Suppressor macrophage treated with lipopolysaccharide for 4 hours (primary cell): Measurements from ENCODE around the gene GNG7.
A peak's percentile ranks its signal among the peaks of the same experiment; 100 is the strongest.
"Not testable (repeated sequence)": the region's sequence is repeated elsewhere in the genome, so short reads cannot be mapped to it uniquely, and the experiment has no call there.

ENCODE experiments used
- DNase-seq: peaks from one replicate; pipeline ENCODE4 v3.0.0-alpha.2; 2020

GNG7 gene

GRCh38 chr19:2711172-2711874, 8.8 kb upstream of the GNG7 start:
- DNase-seq, result peak; percentile 57

DNA sequence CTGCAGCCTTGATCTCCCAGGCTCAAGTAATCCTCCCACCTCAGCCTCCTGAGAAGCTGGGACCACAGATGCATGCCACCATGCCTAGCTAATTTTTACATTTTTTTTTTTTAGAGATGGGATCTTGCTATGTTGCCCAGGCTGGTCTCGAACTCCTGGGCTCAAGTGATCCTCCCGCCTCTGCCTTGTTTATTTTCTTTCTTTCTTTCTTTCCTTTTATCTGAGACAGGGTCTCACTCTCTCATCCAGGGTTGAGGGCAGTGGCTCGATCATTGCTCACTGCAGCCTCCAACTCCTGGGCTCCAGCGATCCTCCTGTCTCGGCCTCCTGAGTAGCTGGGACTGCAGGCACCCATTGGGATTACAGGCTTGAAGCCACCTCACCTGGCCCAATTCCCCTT, 3.8 kb upstream of the GNG7 start:
- DNase-seq, result no peak

DNA sequence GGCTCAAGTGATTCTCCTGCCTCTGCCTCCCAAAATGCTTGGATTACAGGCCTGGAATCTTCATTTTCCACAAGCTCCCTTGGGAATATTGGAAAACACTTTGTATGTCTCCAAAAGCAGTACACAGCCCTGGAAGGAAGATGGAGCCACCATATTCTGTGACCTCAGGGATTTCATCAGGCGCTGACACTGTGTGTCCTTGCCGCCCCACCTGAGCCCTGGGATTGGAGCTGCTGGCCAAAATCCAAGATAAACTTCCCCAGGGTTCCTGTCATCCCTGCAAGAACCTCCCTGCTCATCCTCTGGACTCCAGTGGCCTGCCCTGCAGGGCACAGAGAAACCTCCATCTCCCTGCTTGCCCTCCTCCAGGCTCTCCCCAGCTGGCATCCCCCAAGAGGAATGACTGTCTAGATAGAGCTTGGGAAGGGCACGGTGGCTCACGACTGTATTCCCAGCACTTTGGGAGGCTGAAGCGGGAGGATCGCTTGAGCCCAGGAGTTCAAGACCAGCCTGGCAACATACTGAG, 1.3 kb upstream of the GNG7 start:
- no peak for DNase-seq

GRCh38 chr19:2703077-2703437, 563 bp upstream of the GNG7 start:
- no peak for DNase-seq

GRCh38 chr19:2701361-2702169, 929 bp downstream of the GNG7 start:
- DNase-seq, result no peak

DNA sequence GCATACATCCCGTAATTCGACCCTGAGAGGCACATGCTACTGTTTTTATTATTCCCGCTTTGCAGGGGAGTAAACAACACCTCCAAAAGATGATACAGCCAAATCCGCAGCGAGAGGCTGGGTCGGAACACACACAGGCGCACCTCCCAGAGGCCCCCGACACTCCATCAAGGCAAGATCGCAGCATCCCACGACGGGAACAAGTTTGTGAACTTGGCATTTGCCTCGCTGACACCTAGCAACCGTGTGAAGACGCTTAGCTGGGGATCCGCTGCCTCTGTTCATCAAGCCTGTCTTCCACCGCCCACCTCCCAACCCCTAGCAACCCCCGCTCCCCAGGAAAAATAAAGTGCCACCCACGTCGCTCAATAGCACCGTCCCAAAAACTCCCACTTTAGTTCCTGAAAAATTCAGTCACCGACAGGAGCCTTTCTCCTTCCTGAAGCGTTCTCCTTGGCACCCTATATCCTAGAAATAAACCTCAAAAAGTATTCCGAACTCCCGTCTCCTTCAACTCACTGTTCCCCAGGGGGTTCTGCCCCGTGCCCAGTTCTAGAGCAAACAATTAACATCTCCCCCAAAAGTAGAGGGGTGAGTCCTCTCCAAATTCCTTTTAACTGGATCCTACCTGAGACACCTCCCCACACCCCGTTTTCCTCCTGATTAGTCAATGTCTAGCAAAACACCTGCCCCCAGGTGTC, 1.7 kb downstream of the GNG7 start:
- no peak for DNase-seq

GRCh38 chr19:2699413-2700140, 2.9 kb downstream of the GNG7 start:
- no peak for DNase-seq

- DNase-seq, result no peak
Observed at GRCh38 chr19:2694196-2694595, 8.3 kb downstream of the GNG7 start.

- no peak for DNase-seq
Observed at GRCh38 chr19:2693492-2694160, 8.9 kb downstream of the GNG7 start.

DNA sequence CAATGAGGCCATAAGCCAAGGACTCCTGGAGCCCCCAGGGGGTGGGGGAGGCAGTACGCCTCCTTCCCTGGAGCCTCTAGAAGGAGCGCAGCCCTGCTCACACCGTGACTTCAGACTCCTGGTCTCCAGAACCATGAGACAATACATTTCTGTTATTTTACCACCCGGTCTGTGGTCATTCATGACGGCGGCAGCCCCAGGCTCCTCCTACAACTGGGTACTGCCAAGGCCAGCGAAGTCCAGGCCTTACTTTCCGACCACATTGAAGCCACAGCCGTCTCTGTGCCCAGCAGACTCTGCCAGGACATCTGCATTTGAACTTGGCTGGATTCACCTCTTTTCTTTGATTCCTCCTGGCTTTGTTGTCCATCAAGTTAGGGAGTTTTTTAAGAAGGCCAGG, 10.5 kb downstream of the GNG7 start:
- DNase-seq, result no peak

GRCh38 chr19:2690856-2691255, 11.6 kb downstream of the GNG7 start:
- DNase-seq, result no peak

- no peak for DNase-seq
Observed at GRCh38 chr19:2686360-2686759, 16.1 kb downstream of the GNG7 start.

DNA sequence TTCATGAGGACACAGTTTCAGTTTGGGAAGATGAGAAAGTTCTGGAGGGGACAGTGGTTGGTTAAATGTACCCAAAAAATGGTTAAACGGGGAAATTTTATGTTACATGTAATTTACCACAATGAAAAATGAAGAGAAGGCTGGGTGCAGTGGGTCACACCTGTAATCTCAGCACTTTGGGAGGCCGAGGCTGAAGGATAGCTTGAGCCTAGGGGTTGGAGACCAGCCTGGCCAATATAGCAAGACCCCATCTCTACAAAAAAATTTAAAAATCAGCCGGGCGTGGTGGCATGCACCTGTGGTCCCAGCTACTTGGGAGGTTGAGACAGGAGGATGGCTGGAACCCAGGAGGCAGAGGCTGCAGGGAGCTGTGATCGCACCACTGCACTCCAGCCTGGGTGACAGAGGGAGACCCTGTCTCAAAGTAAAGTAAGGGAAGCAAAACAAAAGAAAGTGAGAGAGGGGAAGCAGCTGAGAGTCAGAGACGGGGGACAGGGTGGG, 17.2 kb downstream of the GNG7 start:
- DNase-seq, result no peak

DNA sequence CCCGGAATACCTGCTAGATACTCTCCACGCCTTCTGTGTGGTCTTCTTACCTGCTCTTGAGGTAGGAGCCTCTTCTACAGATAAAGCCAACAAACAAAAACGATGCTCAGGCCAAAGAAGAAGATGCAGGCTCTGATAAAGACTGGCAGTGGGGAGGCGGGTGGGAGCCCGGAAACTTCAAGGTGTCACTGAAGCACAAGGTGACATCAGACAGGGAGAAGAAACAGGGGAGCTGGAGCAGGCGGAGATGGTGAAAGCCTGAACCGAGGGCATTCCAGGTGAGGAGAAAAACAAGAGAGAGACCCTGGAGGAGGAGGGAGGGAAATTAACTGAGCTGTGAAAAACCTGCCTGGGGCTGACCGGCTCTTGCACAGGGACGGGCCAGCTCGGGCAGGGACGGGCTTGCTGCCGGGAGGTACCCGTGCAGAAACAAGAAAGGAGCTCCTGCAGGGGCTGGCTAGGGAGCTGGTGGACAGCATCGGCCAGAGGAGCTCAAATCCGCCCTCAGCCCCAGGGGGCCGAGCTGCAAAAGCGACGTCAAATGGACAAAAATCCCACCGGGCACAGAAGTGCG, 19.0 kb downstream of the GNG7 start:
- no peak for DNase-seq

DNA sequence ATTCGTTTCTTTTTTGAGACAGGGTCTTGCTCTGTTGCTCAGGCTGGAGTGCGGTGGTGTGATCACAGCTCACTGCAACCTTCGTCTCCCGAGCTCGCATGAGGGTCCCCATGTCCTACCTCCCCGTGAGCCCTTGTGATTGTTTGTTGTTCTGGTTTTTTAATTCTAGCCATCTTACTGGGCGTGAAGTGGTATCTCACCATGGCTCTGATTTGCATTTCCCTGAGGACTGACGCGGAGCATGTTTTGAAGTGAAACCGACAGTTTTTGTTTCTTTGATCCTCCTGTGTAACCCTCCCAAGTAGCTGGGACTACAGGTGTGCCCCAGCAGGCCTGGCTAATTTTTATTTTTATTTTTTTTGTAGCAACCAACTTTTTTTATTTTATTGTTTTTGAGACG, 21.7 kb downstream of the GNG7 start:
- no peak for DNase-seq

DNA sequence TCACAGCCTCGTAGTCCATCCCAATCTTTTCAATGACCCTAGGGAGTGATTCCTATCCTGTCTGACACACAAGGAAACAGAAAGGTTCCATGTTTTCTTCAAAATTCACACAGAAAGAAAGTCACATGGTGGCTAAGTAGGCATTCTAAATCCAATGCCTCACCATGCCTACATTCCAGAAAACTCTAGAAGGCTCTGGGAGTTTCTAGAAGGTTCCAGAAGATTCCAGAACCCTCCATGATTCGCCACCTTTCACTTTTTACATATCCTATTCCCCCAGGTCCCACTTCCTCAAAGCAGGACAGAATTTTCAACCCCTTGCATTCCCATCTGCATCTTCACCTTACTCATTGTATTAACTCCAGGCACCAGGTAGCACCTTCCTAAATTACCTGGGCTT, 23.1 kb downstream of the GNG7 start:
- DNase-seq, result no peak

DNA sequence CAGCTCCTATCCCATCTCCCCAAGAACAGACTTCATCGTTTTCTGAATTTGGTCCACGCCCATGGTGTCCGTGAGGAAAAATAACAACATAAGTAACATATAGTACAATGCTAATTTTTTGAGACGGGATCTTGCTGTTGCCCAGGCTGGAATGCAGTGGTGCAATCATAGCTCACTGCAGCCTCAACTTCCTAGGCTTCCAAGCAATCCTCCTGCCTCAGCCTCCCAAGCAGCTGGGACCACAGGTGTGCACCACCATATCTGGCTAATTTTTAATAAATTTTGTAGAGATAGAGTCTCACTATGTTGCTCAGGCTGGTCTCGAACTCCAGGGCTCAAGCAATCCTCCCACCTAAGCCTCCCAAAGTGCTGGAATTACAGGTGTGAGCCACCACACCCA, 23.5 kb downstream of the GNG7 start:
- not testable (repeated sequence) for DNase-seq

DNA sequence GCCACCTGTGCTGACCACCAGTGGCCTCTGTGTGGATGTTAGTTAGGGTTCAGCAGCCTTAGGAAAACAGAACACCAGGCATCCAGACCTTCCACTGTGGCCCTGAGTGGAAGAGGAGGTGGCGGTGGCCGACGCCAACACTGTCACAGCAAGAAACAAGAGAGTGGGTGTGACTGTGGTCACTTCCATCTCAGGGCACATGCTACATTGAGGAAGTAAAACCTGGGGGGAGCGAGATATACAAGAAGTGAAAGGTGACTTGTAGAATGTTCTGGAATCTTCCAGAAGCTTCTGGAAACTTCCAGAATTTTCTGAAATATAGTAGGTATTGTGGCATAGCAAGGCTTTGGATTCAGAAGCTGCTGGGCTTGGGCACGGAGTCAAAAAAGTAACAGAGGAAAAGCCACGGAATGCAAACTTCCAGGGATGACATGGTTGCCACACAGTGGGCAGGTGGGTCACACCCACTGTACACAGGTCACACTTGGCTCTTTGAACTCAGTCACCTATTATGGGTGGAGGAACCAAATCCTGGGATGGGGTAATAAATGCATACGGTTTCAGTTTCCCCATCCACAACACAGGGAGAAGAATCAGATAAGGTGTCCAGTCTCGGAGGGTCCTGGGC, 24.3 kb downstream of the GNG7 start:
- peak; percentile 76 for DNase-seq

- DNase-seq, result no peak
Observed at GRCh38 chr19:2676823-2677222, 25.7 kb downstream of the GNG7 start.

DNA sequence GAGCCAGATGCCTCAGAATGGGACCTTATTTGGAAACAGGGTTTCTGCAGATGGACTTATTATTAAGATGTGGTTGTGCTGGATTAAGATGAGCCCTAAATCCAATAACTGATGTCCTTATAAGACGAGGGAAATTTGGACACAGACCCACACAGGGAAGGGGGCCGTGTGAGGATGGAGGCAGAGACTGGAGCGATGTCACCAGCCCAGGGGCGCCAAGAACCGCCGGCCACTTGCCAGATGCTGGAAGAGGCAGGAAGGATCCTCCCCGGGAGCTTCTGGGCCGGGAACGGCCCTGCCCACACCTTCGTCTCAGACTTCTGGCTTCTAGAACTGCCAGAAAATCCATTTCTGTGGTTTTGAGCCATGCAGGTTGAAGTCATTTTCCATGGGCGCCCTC, 26.6 kb downstream of the GNG7 start:
- DNase-seq, result no peak

DNA sequence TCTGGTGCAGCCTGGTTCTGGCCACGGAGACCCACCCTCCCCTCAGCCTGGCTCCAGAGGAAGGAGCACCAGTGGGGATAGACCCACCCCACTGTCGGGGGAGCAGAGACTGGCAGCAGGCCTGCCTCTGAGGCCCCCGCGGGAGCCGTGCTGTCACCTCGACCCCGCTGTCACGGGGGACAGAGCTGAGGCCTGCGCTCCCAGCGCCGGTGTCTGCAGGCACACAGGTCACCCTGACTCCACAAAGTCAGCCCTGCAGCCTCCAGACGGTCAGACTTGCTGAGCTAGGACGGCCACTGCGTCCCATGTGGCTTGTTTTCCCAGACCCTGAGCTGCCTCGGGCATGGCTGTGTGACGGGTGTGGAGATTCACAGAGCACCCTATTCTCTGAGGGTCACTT, 32.3 kb downstream of the GNG7 start:
- DNase-seq, result no peak
